ENCODE data around the gene IL17REL. TPM values are rescaled to one million over a fixed set of nuclear protein-coding genes. Genes with fewer than 3 reads are reported as not detected.

The IL17REL gene
- total RNA-seq, 1 experiment from 2014 or later = not detected

GRCh38 chr22:50027639-50028537 is 15.3 kb upstream of the IL17REL start:
- Mint-ChIP-seq H3K4me1 (ENCODE audit: low read depth, unreplicated experiment) (no peaks in the 10 kb centered on the region), H3K27me3 (ENCODE audit: insufficient read depth, unreplicated experiment) (no peaks in the 10 kb centered on the region), H3K9me3 (ENCODE audit: unreplicated experiment) (no peaks in the 10 kb centered on the region), H3K36me3 (ENCODE audit: insufficient read depth, unreplicated experiment) (no peaks in the 10 kb centered on the region), H3K27ac (ENCODE audit: unreplicated experiment) (no peak overlapping the region), H3K4me3 (ENCODE audit: unreplicated experiment) (no peak overlapping the region)
- POLR2A ChIA-PET = no interaction called here
- no peak for TF ChIP-seq CTCF (IDR thresholded peaks at IDR 0.05; ENCODE audit: insufficient read depth in 1 of 2, low read depth in 1 of 2, low read length in 1 of 2, severe bottlenecking in 1 of 2, unreplicated experiment in 1 of 2)
- CTCF ChIA-PET = interaction anchor here (1.5 kb wide), 1 partner anchor 95 kb away, joined by 4 read pairs; no protein-coding TSS in a partner anchor
- Histone ChIP-seq H3K36me3 (ENCODE audit: control insufficient read depth, insufficient read depth, low read length) (no peaks in the 10 kb centered on the region), H3K9me3 (no peaks in the 10 kb centered on the region), H3K4me1 (peaks cover 3% of the 10 kb centered on the region; the same call in 1 of the 2 replicates), H3K4me3 (ENCODE audit: low read depth, low read length) (no peak overlapping the region), H3K27me3 (replicated peaks; ENCODE audit: control insufficient read depth, insufficient read depth, low read length) (no peaks in the 10 kb centered on the region)
- DNase-seq = no peak
- intact Hi-C loops (cut with micrococcal nuclease; ENCODE audit: unreplicated experiment) = no loop called here
- no TSS peak for BruUV-seq (replicated peaks)

- TF ChIP-seq CTCF (IDR thresholded peaks at IDR 0.05; ENCODE audit: insufficient read depth in 1 of 2, low read depth in 1 of 2, low read length in 1 of 2, severe bottlenecking in 1 of 2, unreplicated experiment in 1 of 2) = no peak
- intact Hi-C loops (cut with micrococcal nuclease; ENCODE audit: unreplicated experiment) = no loop called here
- POLR2A ChIA-PET = no interaction called here
- Histone ChIP-seq H3K9me3 (no peaks in the 10 kb centered on the region), H3K36me3 (ENCODE audit: control insufficient read depth, insufficient read depth, low read length) (no peaks in the 10 kb centered on the region), H3K27me3 (replicated peaks; ENCODE audit: control insufficient read depth, insufficient read depth, low read length) (no peaks in the 10 kb centered on the region), H3K4me3 (ENCODE audit: low read depth, low read length) (no peak overlapping the region), H3K4me1 (peaks cover 3% of the 10 kb centered on the region; the same call in 1 of the 2 replicates)
- Mint-ChIP-seq H3K9me3 (ENCODE audit: unreplicated experiment) (no peaks in the 10 kb centered on the region), H3K27me3 (ENCODE audit: insufficient read depth, unreplicated experiment) (no peaks in the 10 kb centered on the region), H3K4me3 (ENCODE audit: unreplicated experiment) (no peak overlapping the region), H3K4me1 (ENCODE audit: low read depth, unreplicated experiment) (no peaks in the 10 kb centered on the region), H3K36me3 (ENCODE audit: insufficient read depth, unreplicated experiment) (no peaks in the 10 kb centered on the region), H3K27ac (ENCODE audit: unreplicated experiment) (no peak overlapping the region)
- CTCF ChIA-PET = no interaction called here
- no peak for DNase-seq
- no TSS peak for BruUV-seq (replicated peaks)
Observed at GRCh38 chr22:50025993-50026392, 13.4 kb upstream of the IL17REL start.

- H3K4me3 Mint-ChIP-seq (ENCODE audit: unreplicated experiment) = no peak overlapping the region
- no peak for DNase-seq
- no peaks in the 10 kb centered on the region for H3K36me3 ChIP-seq (ENCODE audit: control insufficient read depth, insufficient read depth, low read length)
- no peaks in the 10 kb centered on the region for H3K9me3 Mint-ChIP-seq (ENCODE audit: unreplicated experiment)
- no peaks in the 10 kb centered on the region for H3K9me3 ChIP-seq
- no peak overlapping the region for H3K4me3 ChIP-seq (ENCODE audit: low read depth, low read length)
- H3K27ac Mint-ChIP-seq (ENCODE audit: unreplicated experiment) = no peak overlapping the region
- no peaks in the 10 kb centered on the region for H3K27me3 Mint-ChIP-seq (ENCODE audit: insufficient read depth, unreplicated experiment)
- ChIA-PET CTCF (no interaction called here), POLR2A (no interaction called here)
- no peak for TF ChIP-seq CTCF (IDR thresholded peaks at IDR 0.05; ENCODE audit: insufficient read depth in 1 of 2, low read depth in 1 of 2, low read length in 1 of 2, severe bottlenecking in 1 of 2, unreplicated experiment in 1 of 2)
- no peaks in the 10 kb centered on the region for H3K4me1 Mint-ChIP-seq (ENCODE audit: low read depth, unreplicated experiment)
- H3K27me3 ChIP-seq (replicated peaks; ENCODE audit: control insufficient read depth, insufficient read depth, low read length) = no peaks in the 10 kb centered on the region; the same call in 1 of the 2 replicates
- intact Hi-C loops (cut with micrococcal nuclease; ENCODE audit: unreplicated experiment) = no loop called here
- no peaks in the 10 kb centered on the region for H3K36me3 Mint-ChIP-seq (ENCODE audit: insufficient read depth, unreplicated experiment)
- no TSS peak for BruUV-seq (replicated peaks)
- no peaks in the 10 kb centered on the region for H3K4me1 ChIP-seq
Observed at GRCh38 chr22:50022171-50022819, 9.7 kb upstream of the IL17REL start.

Measured in Caco-2 (cell line).